ENCODE data around the gene THAP9.
"Not testable (repeated sequence)": the region's sequence is repeated elsewhere in the genome, so short reads cannot be mapped to it uniquely, and the experiment has no call there.

The THAP9 gene

GRCh38 chr4:82913305-82913704 is 12.8 kb downstream of the THAP9 start:
- Histone ChIP-seq H2BK120ac (ENCODE audit: low read depth, low read length) (no peak overlapping the region), H4K8ac (ENCODE audit: low read depth, low read length) (no peak overlapping the region), H3K9me3 (replicated peaks in 1 of 2; ENCODE audit: control insufficient read depth in 2 of 2, insufficient read depth in 1 of 2, low read depth in 1 of 2, low read length in 2 of 2) (no peaks in the 10 kb centered on the region), H3K4me2 (ENCODE audit: insufficient read depth, low read length, poor library complexity, severe bottlenecking) (no peak overlapping the region), H2AK5ac (ENCODE audit: low read depth, low read length) (no peak overlapping the region), H3K18ac (ENCODE audit: low read length) (no peak overlapping the region), H3K36me3 (replicated peaks in 1 of 2; ENCODE audit: control insufficient read depth in 2 of 2, insufficient read depth in 2 of 2, low read length in 2 of 2) (peaks cover 6 to 82% of the 10 kb centered on the region in 2 donors), H3K4me3 (ENCODE audit: low read length in 2 of 2) (no peak overlapping the region), H3K27me3 (ENCODE audit: control insufficient read depth in 3 of 3, insufficient read depth in 3 of 3, low read depth in 1 of 3, low read length in 3 of 3) (no peaks in the 10 kb centered on the region), H3K4me1 (ENCODE audit: control insufficient read depth in 2 of 2, insufficient read depth in 1 of 2, low read depth in 1 of 2, low read length in 2 of 2) (no peaks in the 10 kb centered on the region), H4K91ac (ENCODE audit: low read depth, low read length, poor library complexity) (no peak overlapping the region), H3K79me1 (ENCODE audit: low read depth, low read length) (no peaks in the 10 kb centered on the region), H3K9ac (ENCODE audit: low read depth, low read length, poor library complexity) (no peak overlapping the region), H2BK12ac (ENCODE audit: low read length) (no peak overlapping the region), H3K4ac (ENCODE audit: low read length) (no peak overlapping the region), H2AFZ (ENCODE audit: low read length) (no peak overlapping the region), H3K23ac (ENCODE audit: low read depth, low read length, poor library complexity) (no peak overlapping the region), H2BK5ac (ENCODE audit: low read length) (no peak overlapping the region), H3K27ac (replicated peaks; ENCODE audit: low read length) (no peak overlapping the region), H2BK15ac (ENCODE audit: low read length) (no peak overlapping the region), H3K14ac (ENCODE audit: low read length) (no peak overlapping the region)
- DNase-seq (ENCODE audit: low spot score): no peak
- no CpG with 5 or more reads among the region's 2 CpGs for WGBS, 2 donors (ENCODE audit: extremely low coverage in 2 of 2, insufficient read length in 2 of 2, insufficient replicate concordance in 1 of 2)

GRCh38 chr4:82913968-82914367 is 13.4 kb downstream of the THAP9 start:
- H2BK5ac ChIP-seq (ENCODE audit: low read length); H3K4me3 ChIP-seq (ENCODE audit: low read length in 2 of 2); H2BK15ac ChIP-seq (ENCODE audit: low read length); H3K27me3 ChIP-seq (ENCODE audit: control insufficient read depth in 3 of 3, insufficient read depth in 3 of 3, low read depth in 1 of 3, low read length in 3 of 3); H3K79me1 ChIP-seq (ENCODE audit: low read depth, low read length); H3K18ac ChIP-seq (ENCODE audit: low read length); H3K4me2 ChIP-seq (ENCODE audit: insufficient read depth, low read length, poor library complexity, severe bottlenecking); H2AK5ac ChIP-seq (ENCODE audit: low read depth, low read length); H3K4me1 ChIP-seq (ENCODE audit: control insufficient read depth in 2 of 2, insufficient read depth in 1 of 2, low read depth in 1 of 2, low read length in 2 of 2); H4K91ac ChIP-seq (ENCODE audit: low read depth, low read length, poor library complexity); H3K9ac ChIP-seq (ENCODE audit: low read depth, low read length, poor library complexity); H3K27ac ChIP-seq (replicated peaks; ENCODE audit: low read length); H2AFZ ChIP-seq (ENCODE audit: low read length); H3K4ac ChIP-seq (ENCODE audit: low read length); H3K9me3 ChIP-seq (replicated peaks in 1 of 2; ENCODE audit: control insufficient read depth in 2 of 2, insufficient read depth in 1 of 2, low read depth in 1 of 2, low read length in 2 of 2); H2BK12ac ChIP-seq (ENCODE audit: low read length); H4K8ac ChIP-seq (ENCODE audit: low read depth, low read length); H3K23ac ChIP-seq (ENCODE audit: low read depth, low read length, poor library complexity); H3K14ac ChIP-seq (ENCODE audit: low read length); H2BK120ac ChIP-seq (ENCODE audit: low read depth, low read length); DNase-seq (ENCODE audit: low spot score): not testable (repeated sequence)
- no CpG with 5 or more reads among the region's 2 CpGs for WGBS, 2 donors (ENCODE audit: extremely low coverage in 2 of 2, insufficient read length in 2 of 2, insufficient replicate concordance in 1 of 2)
- peaks cover 4 to 81% of the 10 kb centered on the region in 2 donors for H3K36me3 ChIP-seq (replicated peaks in 1 of 2; ENCODE audit: control insufficient read depth in 2 of 2, insufficient read depth in 2 of 2, low read length in 2 of 2)

- H3K14ac ChIP-seq (ENCODE audit: low read length): no peak overlapping the region
- no peak overlapping the region for H3K4ac ChIP-seq (ENCODE audit: low read length)
- H3K4me1 ChIP-seq (ENCODE audit: control insufficient read depth in 2 of 2, insufficient read depth in 1 of 2, low read depth in 1 of 2, low read length in 2 of 2): no peaks in the 10 kb centered on the region
- no peaks in the 10 kb centered on the region for H3K27me3 ChIP-seq (ENCODE audit: control insufficient read depth in 3 of 3, insufficient read depth in 3 of 3, low read depth in 1 of 3, low read length in 3 of 3)
- H3K9me3 ChIP-seq (replicated peaks in 1 of 2; ENCODE audit: control insufficient read depth in 2 of 2, insufficient read depth in 1 of 2, low read depth in 1 of 2, low read length in 2 of 2): no peaks in the 10 kb centered on the region
- no peaks in the 10 kb centered on the region for H3K79me1 ChIP-seq (ENCODE audit: low read depth, low read length)
- no peak overlapping the region for H3K18ac ChIP-seq (ENCODE audit: low read length)
- no peak overlapping the region for H2BK15ac ChIP-seq (ENCODE audit: low read length)
- no peak overlapping the region for H3K9ac ChIP-seq (ENCODE audit: low read depth, low read length, poor library complexity)
- no peak overlapping the region for H2AK5ac ChIP-seq (ENCODE audit: low read depth, low read length)
- H2AFZ ChIP-seq (ENCODE audit: low read length): no peak overlapping the region
- no peak overlapping the region for H2BK5ac ChIP-seq (ENCODE audit: low read length)
- no peak overlapping the region for H4K91ac ChIP-seq (ENCODE audit: low read depth, low read length, poor library complexity)
- H3K23ac ChIP-seq (ENCODE audit: low read depth, low read length, poor library complexity): no peak overlapping the region
- WGBS, 2 donors (ENCODE audit: extremely low coverage in 2 of 2, insufficient read length in 2 of 2, insufficient replicate concordance in 1 of 2): no CpG with 5 or more reads among the region's 7 CpGs
- H3K4me3 ChIP-seq (ENCODE audit: low read length in 2 of 2): no peak overlapping the region
- H3K4me2 ChIP-seq (ENCODE audit: insufficient read depth, low read length, poor library complexity, severe bottlenecking): no peak overlapping the region
- H4K8ac ChIP-seq (ENCODE audit: low read depth, low read length): no peak overlapping the region
- no peak overlapping the region for H3K27ac ChIP-seq (replicated peaks; ENCODE audit: low read length)
- H2BK12ac ChIP-seq (ENCODE audit: low read length): no peak overlapping the region
- H3K36me3 ChIP-seq (replicated peaks in 1 of 2; ENCODE audit: control insufficient read depth in 2 of 2, insufficient read depth in 2 of 2, low read length in 2 of 2): peaks cover 4 to 55% of the 10 kb centered on the region in 2 donors
- no peak overlapping the region for H2BK120ac ChIP-seq (ENCODE audit: low read depth, low read length)
- DNase-seq (ENCODE audit: low spot score): no peak
These were observed 17.6 kb downstream of the THAP9 start for GRCh38 chr4:82918091-82918490.

- Histone ChIP-seq H3K14ac (ENCODE audit: low read length) (no peak overlapping the region), H2BK5ac (ENCODE audit: low read length) (no peak overlapping the region), H4K8ac (ENCODE audit: low read depth, low read length) (no peak overlapping the region), H3K4ac (ENCODE audit: low read length) (no peak overlapping the region), H3K4me2 (ENCODE audit: insufficient read depth, low read length, poor library complexity, severe bottlenecking) (no peak overlapping the region), H3K4me1 (ENCODE audit: control insufficient read depth in 2 of 2, insufficient read depth in 1 of 2, low read depth in 1 of 2, low read length in 2 of 2) (no peaks in the 10 kb centered on the region), H2BK120ac (ENCODE audit: low read depth, low read length) (no peak overlapping the region), H3K4me3 (ENCODE audit: low read length in 2 of 2) (no peak overlapping the region), H3K9ac (ENCODE audit: low read depth, low read length, poor library complexity) (no peak overlapping the region), H3K9me3 (replicated peaks in 1 of 2; ENCODE audit: control insufficient read depth in 2 of 2, insufficient read depth in 1 of 2, low read depth in 1 of 2, low read length in 2 of 2) (no peaks in the 10 kb centered on the region), H3K18ac (ENCODE audit: low read length) (no peak overlapping the region), H4K91ac (ENCODE audit: low read depth, low read length, poor library complexity) (no peak overlapping the region), H3K27ac (replicated peaks; ENCODE audit: low read length) (no peak overlapping the region), H2AFZ (ENCODE audit: low read length) (no peak overlapping the region), H2BK12ac (ENCODE audit: low read length) (no peak overlapping the region), H3K27me3 (ENCODE audit: control insufficient read depth in 3 of 3, insufficient read depth in 3 of 3, low read depth in 1 of 3, low read length in 3 of 3) (no peaks in the 10 kb centered on the region), H2BK15ac (ENCODE audit: low read length) (no peak overlapping the region), H2AK5ac (ENCODE audit: low read depth, low read length) (no peak overlapping the region), H3K23ac (ENCODE audit: low read depth, low read length, poor library complexity) (no peak overlapping the region), H3K36me3 (replicated peaks in 1 of 2; ENCODE audit: control insufficient read depth in 2 of 2, insufficient read depth in 2 of 2, low read length in 2 of 2) (peaks cover 4 to 50% of the 10 kb centered on the region in 2 donors), H3K79me1 (ENCODE audit: low read depth, low read length) (no peaks in the 10 kb centered on the region)
- WGBS, 2 donors (ENCODE audit: extremely low coverage in 2 of 2, insufficient read length in 2 of 2, insufficient replicate concordance in 1 of 2): no CpG with 5 or more reads among the region's 2 CpGs
- DNase-seq (ENCODE audit: low spot score): no peak
These were observed 18.9 kb downstream of the THAP9 start for GRCh38 chr4:82919386-82919785.
